HepG2 (cell line): Measurements from ENCODE around the gene PPP3CB. TPM values are rescaled to one million over a fixed set of nuclear protein-coding genes. Genes with fewer than 3 reads are reported as not detected.

Experiments used
- CSRNP1 ChIP-seq: sonication (generic); formaldehyde crosslinking; IDR thresholded peaks from 2 replicates; pipeline ENCODE4 v1.8.1; 2023; ENCODE audit warnings: mild to moderate bottlenecking, missing genetic modification reagents
- ELF4 ChIP-seq: sonication (generic); formaldehyde crosslinking; IDR thresholded peaks from 2 replicates; pipeline ENCODE4 v1.5.0; 2020; ENCODE audit warnings: missing genetic modification reagents, mild to moderate bottlenecking, moderate library complexity, borderline replicate concordance
- FOXP1 ChIP-seq, 2 experiments: fragments of 450-650 bp in 1 of 2; IDR thresholded peaks; 2 replicates each; pipeline ENCODE4 v1.6.1; 2017 to 2018; ENCODE audit warnings: antibody characterized with exemption in 1 of 2
- IRX3 ChIP-seq: sonication (generic); formaldehyde crosslinking; IDR thresholded peaks from 2 replicates; pipeline ENCODE4 v1.8.1; 2023; ENCODE audit warnings: mild to moderate bottlenecking, low read depth, missing genetic modification reagents, borderline replicate concordance
- NR0B2 ChIP-seq: sonication (generic); formaldehyde crosslinking; IDR thresholded peaks from 2 replicates; pipeline ENCODE4 v1.4.0; 2020; ENCODE audit warnings: mild to moderate bottlenecking, missing genetic modification reagents
- REPIN1 ChIP-seq: sonication (generic); formaldehyde crosslinking; IDR thresholded peaks from 2 replicates; pipeline ENCODE4 v1.8.0; 2022; ENCODE audit warnings: missing genetic modification reagents, low read depth, mild to moderate bottlenecking, borderline replicate concordance
- THRA ChIP-seq: sonication (generic); formaldehyde crosslinking; IDR thresholded peaks from 2 replicates; pipeline ENCODE4 v1.4.0; 2020; ENCODE audit warnings: missing genetic modification reagents, borderline replicate concordance
- ZBTB25 ChIP-seq: IDR thresholded peaks from 2 replicates; pipeline ENCODE4 v1.6.1; 2018; ENCODE audit warnings: missing genetic modification reagents
- ZBTB4 ChIP-seq: sonication (generic); formaldehyde crosslinking; IDR thresholded peaks from 2 replicates; pipeline ENCODE4 v1.4.0; 2020; ENCODE audit warnings: missing genetic modification reagents, mild to moderate bottlenecking, borderline replicate concordance
- ZHX2 ChIP-seq, 2 experiments: sonication (generic) in 1 of 2; formaldehyde crosslinking in 1 of 2; IDR thresholded peaks; 2 replicates each; pipeline versions ENCODE4 v1.6.1 to v1.9.0; 2014 to 2022; ENCODE audit warnings: antibody characterized with exemption in 1 of 2, borderline replicate concordance in 1 of 2, inconsistent platforms in 1 of 2, low read depth in 1 of 2, missing genetic modification reagents in 1 of 2
- ZNF430 ChIP-seq: sonication (generic); formaldehyde crosslinking; IDR thresholded peaks from 2 replicates; pipeline ENCODE4 v1.9.0; 2021; ENCODE audit warnings: mild to moderate bottlenecking, missing genetic modification reagents
- polyA plus RNA-seq, 8 experiments: library from polyadenylated mRNA; depleted of rRNA in 3 of 8; stranded (reverse) in 7 of 8; unstranded in 1 of 8; fragments of >200 nt; fragmentation: Illumina TruSeq in 4 of 8; extraction: Trizol in 4 of 8; gene quantifications; 2 replicates each; pipeline versions ENCODE4 v1.2.1 to v1.2.3, GENCODE V29; 2011 to 2016; ENCODE audit warnings: low read depth in 4 of 8, missing spikeins in 1 of 8, mixed read lengths in 1 of 8; ENCODE audit not compliant: insufficient read depth in 1 of 8
- total RNA-seq, 5 experiments: library from RNA; depleted of rRNA; stranded (reverse); fragments of >200 nt; fragmentation: Illumina TruSeq; extraction: Trizol; gene quantifications; 2 replicates each; pipeline ENCODE4 v1.2.3, GENCODE V29; 2016; ENCODE audit warnings: low read depth in 1 of 5

Gene PPP3CB
- total and polyA plus RNA-seq, 2 of the 13 experiments (the other 11 are each of a cell fraction or from before 2014, with no cell fraction given): 8.7 to 11.4 TPM

GRCh38 chr10:73495884-73496674 is at the start of gene PPP3CB (continued):
- TF ChIP-seq ZBTB25: no peak; the same call in 1 of the 2 replicates
- TF ChIP-seq NR0B2 (CRISPR knock-in tag): no peak
- peak; percentile 69; the same call in 1 of the 2 replicates for TF ChIP-seq ZHX2 (IDR thresholded peaks at IDR 0.05; ENCODE audit: low read depth)
- TF ChIP-seq ZHX2 (CRISPR knock-in tag; IDR thresholded peaks at IDR 0.05; ENCODE audit: borderline replicate concordance): no peak
- no peak for TF ChIP-seq FOXP1 (IDR thresholded peaks at IDR 0.05)
- TF ChIP-seq FOXP1 (CRISPR knock-in tag; IDR thresholded peaks at IDR 0.05): peak; percentile 19; the same call in 1 of the 2 replicates
- TF ChIP-seq ELF4 (CRISPR knock-in tag): no peak
- no peak for TF ChIP-seq ZBTB4
- no peak for TF ChIP-seq IRX3 (CRISPR knock-in tag)
- TF ChIP-seq THRA (CRISPR knock-in tag): 0 out of 2 replicates have a peak, but pooled peaks have one; percentile 31
- no peak for TF ChIP-seq REPIN1 (CRISPR knock-in tag)
- TF ChIP-seq ZNF430 (CRISPR knock-in tag): no peak
- TF ChIP-seq CSRNP1 (CRISPR knock-in tag): 0 out of 2 replicates have a peak, but pooled peaks have one; percentile 28
